ENCODE results near the gene CFAP97D2. TPM values are rescaled to one million over a fixed set of nuclear protein-coding genes. Genes with fewer than 3 reads are reported as not detected.
"Not testable (repeated sequence)": the region's sequence is repeated elsewhere in the genome, so short reads cannot be mapped to it uniquely, and the experiment has no call there.

Gene CFAP97D2
- total RNA-seq, 2 experiments from 2014 or later, result 0.17 TPM; not detected in 1

DNA sequence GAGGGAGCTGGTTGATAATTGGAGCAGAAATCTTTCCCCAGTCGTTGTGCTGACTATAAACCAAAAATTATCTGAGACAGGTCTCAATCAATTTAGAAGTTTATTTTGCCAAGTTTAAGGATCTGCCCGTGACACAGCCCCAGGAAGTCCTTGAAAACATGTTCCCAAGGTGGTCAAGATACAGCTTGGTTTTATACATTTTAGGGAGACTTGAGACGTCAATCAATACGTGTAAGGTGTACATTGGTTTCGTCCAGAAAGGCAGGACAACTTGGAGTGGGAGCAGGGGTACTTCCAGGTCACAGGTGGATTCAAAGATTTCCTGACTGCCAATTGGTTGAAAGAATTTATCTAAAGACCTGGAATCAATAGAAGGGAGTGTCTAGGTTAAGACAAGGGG is 17.6 kb downstream of the CFAP97D2 start:
- no peak overlapping the region for H3K4me3 Mint-ChIP-seq

DNA sequence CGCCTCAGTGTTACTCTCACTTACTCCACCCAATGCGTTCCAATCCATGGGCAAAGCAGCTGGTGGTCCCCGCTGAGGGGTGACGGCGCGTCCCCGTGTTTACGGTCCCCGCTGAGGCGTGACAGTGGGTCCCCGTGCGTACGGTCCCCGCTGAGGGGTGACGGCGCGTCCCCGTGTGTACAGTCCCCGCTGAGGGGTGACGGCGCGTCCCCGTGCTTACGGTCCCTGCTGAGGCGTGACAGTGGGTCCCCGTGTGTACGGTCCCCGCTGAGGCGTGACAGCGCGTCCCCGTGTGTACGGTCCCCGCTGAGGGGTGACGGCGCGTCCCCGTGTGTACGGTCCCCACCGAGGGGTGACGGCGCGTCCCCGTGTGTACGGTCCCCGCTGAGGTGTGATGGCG is 19.5 kb downstream of the CFAP97D2 start:
- H3K4me1 Mint-ChIP-seq (ENCODE audit: low read depth), result peaks cover 26% of the 10 kb centered on the region
- no peaks in the 10 kb centered on the region for H3K9me3 Mint-ChIP-seq
- intact Hi-C loops (cut with micrococcal nuclease), result no loop called here
- CTCF ChIA-PET, result no interaction called here
- H3K27ac Mint-ChIP-seq, result no peak overlapping the region
- DNase-seq, result no peak
- no peaks in the 10 kb centered on the region for H3K27me3 Mint-ChIP-seq (ENCODE audit: low read depth)
- H3K4me3 Mint-ChIP-seq, result no peak overlapping the region
- no peaks in the 10 kb centered on the region for H3K36me3 Mint-ChIP-seq (ENCODE audit: low read depth)

More for the DNA sequence above, 17.6 kb downstream of the CFAP97D2 start:
- H3K27me3 Mint-ChIP-seq (ENCODE audit: low read depth), result no peaks in the 10 kb centered on the region
- no peak overlapping the region for H3K27ac Mint-ChIP-seq
- CTCF ChIA-PET, result interaction anchor here (1.1 kb wide), 1 partner anchor 9 kb away, joined by 3 read pairs; no protein-coding TSS in a partner anchor
- intact Hi-C loops (cut with micrococcal nuclease), result no loop called here
- H3K36me3 Mint-ChIP-seq (ENCODE audit: low read depth), result no peaks in the 10 kb centered on the region
- H3K9me3 Mint-ChIP-seq, result peaks cover 1% of the 10 kb centered on the region
- no peak for DNase-seq
- H3K4me1 Mint-ChIP-seq (ENCODE audit: low read depth), result peaks cover 14% of the 10 kb centered on the region

DNA sequence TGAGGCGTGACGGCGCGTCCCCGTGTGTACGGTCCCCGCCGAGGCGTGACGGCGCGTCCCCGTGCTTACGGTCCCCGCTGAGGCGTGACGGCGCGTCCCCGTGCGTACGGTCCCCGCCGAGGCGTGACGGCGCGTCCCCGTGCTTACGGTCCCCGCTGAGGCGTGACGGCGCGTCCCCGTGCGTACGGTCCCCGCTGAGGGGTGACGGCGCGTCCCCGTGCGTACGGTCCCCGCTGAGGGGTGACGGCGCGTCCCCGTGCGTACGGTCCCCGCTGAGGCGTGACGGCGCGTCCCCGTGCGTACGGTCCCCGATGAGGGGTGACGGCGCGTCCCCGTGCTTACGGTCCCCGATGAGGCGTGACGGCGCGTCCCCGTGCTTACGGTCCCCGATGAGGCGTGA is 20.5 kb downstream of the CFAP97D2 start:
- H3K4me3 Mint-ChIP-seq; DNase-seq; H3K27ac Mint-ChIP-seq; H3K9me3 Mint-ChIP-seq; H3K27me3 Mint-ChIP-seq (ENCODE audit: low read depth); H3K36me3 Mint-ChIP-seq (ENCODE audit: low read depth); CTCF ChIA-PET; intact Hi-C loops (cut with micrococcal nuclease): not testable (repeated sequence)
- H3K4me1 Mint-ChIP-seq (ENCODE audit: low read depth), result peaks cover 30% of the 10 kb centered on the region

DNA sequence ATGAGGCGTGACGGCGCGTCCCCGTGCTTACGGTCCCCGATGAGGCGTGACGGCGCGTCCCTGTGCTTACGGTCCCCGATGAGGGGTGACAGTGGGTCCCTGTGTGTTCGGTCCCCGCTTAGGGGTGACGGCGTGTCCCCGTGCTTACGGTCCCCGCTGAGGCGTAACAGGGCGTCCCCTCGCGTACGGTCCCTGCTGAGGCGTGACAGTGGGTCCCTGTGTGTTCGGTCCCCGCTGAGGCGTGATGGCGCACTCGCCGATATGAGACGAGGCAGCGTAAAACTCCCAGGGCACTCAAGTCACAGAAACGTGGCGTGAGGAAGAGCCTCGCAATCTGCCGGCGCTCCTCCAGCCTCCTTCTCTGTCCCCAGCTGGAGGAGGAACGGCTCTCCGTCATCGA is 20.9 kb downstream of the CFAP97D2 start:
- intact Hi-C loops (cut with micrococcal nuclease), result no loop called here
- no peaks in the 10 kb centered on the region for H3K27me3 Mint-ChIP-seq (ENCODE audit: low read depth)
- no peak overlapping the region for H3K27ac Mint-ChIP-seq
- peaks cover 30% of the 10 kb centered on the region for H3K4me1 Mint-ChIP-seq (ENCODE audit: low read depth)
- no peaks in the 10 kb centered on the region for H3K36me3 Mint-ChIP-seq (ENCODE audit: low read depth)
- DNase-seq, result no peak
- CTCF ChIA-PET, result interaction anchor here (0.7 kb wide), 1 partner anchor 31 kb away, joined by 3 read pairs; no protein-coding TSS in a partner anchor
- no peaks in the 10 kb centered on the region for H3K9me3 Mint-ChIP-seq
- H3K4me3 Mint-ChIP-seq, result no peak overlapping the region

DNA sequence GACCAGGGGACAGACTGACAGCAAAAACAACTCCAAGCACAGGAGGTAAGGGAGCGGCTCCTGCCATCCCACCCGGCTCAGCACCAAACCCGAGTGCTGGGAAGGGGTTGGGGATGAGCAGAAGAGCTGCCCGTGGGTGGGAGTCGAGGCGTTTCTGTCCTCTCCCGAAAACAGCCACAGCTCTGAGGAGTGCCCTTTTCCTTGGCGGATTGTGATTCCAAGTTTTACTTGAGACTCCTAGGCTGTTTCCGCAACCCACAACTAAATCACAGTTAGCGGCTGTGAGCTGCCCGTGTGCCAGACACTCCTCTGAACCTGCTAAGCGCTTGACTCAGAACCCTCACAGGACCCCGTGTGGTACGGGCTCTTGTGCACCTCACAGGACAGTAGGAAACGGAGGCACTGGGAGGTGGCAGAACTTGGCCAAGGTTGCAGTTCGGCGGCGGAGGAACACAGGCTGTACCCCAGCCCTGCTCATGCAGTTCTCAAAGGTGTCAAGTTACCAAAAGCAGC is 21.4 kb downstream of the CFAP97D2 start:
- Mint-ChIP-seq H3K27me3 (ENCODE audit: low read depth) (no peaks in the 10 kb centered on the region), H3K9me3 (no peaks in the 10 kb centered on the region), H3K4me1 (ENCODE audit: low read depth) (peaks cover 27% of the 10 kb centered on the region), H3K4me3 (no peak overlapping the region), H3K27ac (no peak overlapping the region), H3K36me3 (ENCODE audit: low read depth) (no peaks in the 10 kb centered on the region)
- intact Hi-C loops (cut with micrococcal nuclease), result no loop called here
- CTCF ChIA-PET, result interaction anchor here (0.7 kb wide), 1 partner anchor 31 kb away, joined by 3 read pairs; no protein-coding TSS in a partner anchor
- no peak for DNase-seq

DNA sequence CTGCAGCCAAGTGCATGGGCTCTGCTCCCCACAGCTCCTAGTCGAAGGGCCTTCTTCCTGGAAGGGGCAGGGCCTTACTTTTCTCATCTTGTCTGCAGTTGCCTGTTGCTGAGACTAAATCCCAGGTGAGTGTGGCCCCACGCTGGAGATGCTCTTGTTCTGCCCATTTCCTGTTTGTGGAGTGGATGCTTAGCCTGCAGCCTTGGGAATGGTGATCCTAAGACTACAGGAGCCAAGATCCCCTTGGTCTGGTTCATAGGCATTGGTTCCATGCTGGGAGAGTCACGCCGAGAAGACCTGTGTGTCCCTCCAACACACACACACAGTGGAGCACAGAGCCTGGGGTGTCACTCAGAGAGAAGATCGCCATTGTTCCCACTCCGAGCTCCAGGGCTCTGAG is 23.5 kb downstream of the CFAP97D2 start:
- no peak overlapping the region for H3K27ac Mint-ChIP-seq
- H3K4me1 Mint-ChIP-seq (ENCODE audit: low read depth), result peaks cover 29% of the 10 kb centered on the region
- no peak overlapping the region for H3K4me3 Mint-ChIP-seq
- no peaks in the 10 kb centered on the region for H3K27me3 Mint-ChIP-seq (ENCODE audit: low read depth)
- H3K9me3 Mint-ChIP-seq, result peaks cover 7% of the 10 kb centered on the region
- intact Hi-C loops (cut with micrococcal nuclease), result no loop called here
- CTCF ChIA-PET, result interaction anchor here (1.0 kb wide), 1 partner anchor 23 kb away, joined by 4 read pairs; no protein-coding TSS in a partner anchor
- no peak for DNase-seq
- H3K36me3 Mint-ChIP-seq (ENCODE audit: low read depth), result no peaks in the 10 kb centered on the region

DNA sequence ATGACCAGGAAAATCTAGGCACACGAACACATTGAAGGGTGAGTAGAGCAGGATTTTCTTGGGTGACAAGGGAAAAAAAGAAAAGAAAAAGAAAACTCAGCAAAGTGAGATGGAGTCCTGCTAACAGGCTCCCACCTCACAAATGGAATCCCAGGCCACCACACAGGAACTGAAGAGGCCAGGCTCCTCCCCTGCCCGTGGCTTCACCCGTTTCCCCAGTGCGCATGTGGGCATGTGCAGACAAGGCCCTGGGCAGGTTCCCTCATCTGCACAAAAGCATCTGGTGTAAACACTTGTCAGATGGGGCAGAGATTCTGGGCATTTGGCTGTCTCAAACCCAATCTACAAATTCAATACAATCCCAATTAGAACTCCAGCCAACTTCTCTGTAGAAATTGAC is 24.5 kb downstream of the CFAP97D2 start:
- no peak overlapping the region for H3K4me3 Mint-ChIP-seq
- CTCF ChIA-PET, result no interaction called here
- no peaks in the 10 kb centered on the region for H3K36me3 Mint-ChIP-seq (ENCODE audit: low read depth)
- DNase-seq, result peak; percentile 46
- no peaks in the 10 kb centered on the region for H3K27me3 Mint-ChIP-seq (ENCODE audit: low read depth)
- intact Hi-C loops (cut with micrococcal nuclease), result no loop called here
- peaks cover 29% of the 10 kb centered on the region for H3K4me1 Mint-ChIP-seq (ENCODE audit: low read depth)
- no peak overlapping the region for H3K27ac Mint-ChIP-seq
- peaks cover 8% of the 10 kb centered on the region for H3K9me3 Mint-ChIP-seq

DNA sequence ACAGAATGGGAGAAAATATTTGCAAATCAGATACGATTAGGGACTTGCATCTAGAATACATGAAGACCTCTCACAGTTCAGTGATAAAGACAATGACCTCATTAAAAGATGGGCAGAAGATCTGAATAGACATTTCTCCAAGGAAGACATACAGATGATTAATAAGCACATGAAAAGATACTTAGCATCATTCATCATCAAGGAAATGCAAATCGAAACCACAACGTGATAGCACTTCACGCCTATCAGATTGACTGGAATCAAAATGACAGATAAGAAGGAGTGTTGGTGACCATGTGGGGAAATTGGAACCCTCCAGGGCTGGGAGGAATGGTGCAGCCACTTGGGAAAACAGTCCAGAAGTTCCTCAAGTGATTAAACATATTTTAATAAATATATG is 25.8 kb downstream of the CFAP97D2 start:
- CTCF ChIA-PET, result no interaction called here
- H3K9me3 Mint-ChIP-seq, result peaks cover 8% of the 10 kb centered on the region
- peak; percentile 22 for DNase-seq
- H3K27me3 Mint-ChIP-seq (ENCODE audit: low read depth), result no peaks in the 10 kb centered on the region
- H3K4me1 Mint-ChIP-seq (ENCODE audit: low read depth), result peaks cover 29% of the 10 kb centered on the region
- no peak overlapping the region for H3K4me3 Mint-ChIP-seq
- H3K36me3 Mint-ChIP-seq (ENCODE audit: low read depth), result no peaks in the 10 kb centered on the region
- intact Hi-C loops (cut with micrococcal nuclease), result no loop called here
- H3K27ac Mint-ChIP-seq, result no peak overlapping the region

DNA sequence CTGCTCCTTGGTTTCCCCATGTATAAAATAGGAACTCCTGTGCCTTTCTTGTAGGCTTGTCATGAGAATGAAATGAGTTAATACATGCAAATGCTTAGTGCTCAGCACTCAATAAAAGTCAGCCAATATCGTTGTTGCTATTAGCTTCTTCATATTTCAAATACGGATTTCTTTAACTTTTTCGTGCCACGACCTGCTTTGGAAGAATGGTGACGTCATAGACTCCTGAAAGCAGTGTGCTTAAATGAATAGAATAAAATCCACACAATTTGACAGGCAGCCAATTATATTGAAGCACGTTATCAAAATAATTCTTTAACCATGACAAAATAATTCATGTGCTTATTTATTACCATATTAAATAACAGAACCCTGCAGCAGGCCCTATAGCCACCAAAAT is 29.1 kb downstream of the CFAP97D2 start:
- CTCF ChIA-PET, result interaction anchor here (1.4 kb wide), 1 partner anchor 15 kb away, joined by 3 read pairs; no protein-coding TSS in a partner anchor
- DNase-seq, result no peak
- H3K36me3 Mint-ChIP-seq (ENCODE audit: low read depth), result no peaks in the 10 kb centered on the region

DNA sequence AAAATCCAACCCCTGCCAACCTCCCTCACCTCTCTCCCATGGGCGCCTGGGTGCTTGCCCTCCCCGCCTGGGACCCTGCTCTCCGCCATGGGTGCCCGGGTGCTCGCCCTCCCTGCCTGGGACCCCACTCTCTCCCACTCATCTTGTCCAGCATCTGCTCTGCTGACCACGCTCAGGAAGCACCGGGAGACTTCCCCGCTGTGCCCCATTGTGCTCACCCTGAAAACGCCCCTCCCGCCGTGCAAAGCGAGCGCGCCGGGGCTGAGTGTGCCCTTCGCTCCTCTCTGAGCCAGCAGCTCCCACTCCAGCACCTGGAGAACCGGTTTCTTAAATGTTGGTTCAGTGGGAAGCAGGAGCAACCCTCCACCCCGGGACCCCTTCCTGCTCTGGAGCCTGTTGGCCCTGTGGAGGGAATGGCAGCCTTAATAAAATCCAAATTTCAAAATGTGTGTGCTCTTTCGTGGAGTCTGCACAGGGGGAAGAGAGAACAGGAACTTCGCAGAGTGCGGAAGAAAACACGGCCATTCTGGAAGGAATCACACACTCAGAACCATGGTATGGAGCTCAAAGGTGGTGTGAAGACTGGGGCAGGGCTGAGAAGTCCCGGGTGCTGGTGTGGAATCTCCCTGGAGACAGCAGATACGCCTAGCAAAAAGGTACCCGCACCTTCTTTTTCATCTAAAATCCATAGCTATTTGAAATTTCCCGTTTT is 32.5 kb downstream of the CFAP97D2 start:
- peak overlapping the region; percentile 12 for H3K4me3 Mint-ChIP-seq
- H3K9me3 Mint-ChIP-seq, result peaks cover 8% of the 10 kb centered on the region
- H3K4me1 Mint-ChIP-seq (ENCODE audit: low read depth), result peaks cover 17% of the 10 kb centered on the region
- CTCF ChIA-PET, result no interaction called here
- intact Hi-C loops (cut with micrococcal nuclease), result no loop called here
- no peak for DNase-seq
- no peaks in the 10 kb centered on the region for H3K36me3 Mint-ChIP-seq (ENCODE audit: low read depth)
- no peaks in the 10 kb centered on the region for H3K27me3 Mint-ChIP-seq (ENCODE audit: low read depth)
- no peak overlapping the region for H3K27ac Mint-ChIP-seq

More for the DNA sequence above, 29.1 kb downstream of the CFAP97D2 start:
- Mint-ChIP-seq H3K4me1 (ENCODE audit: low read depth) (peaks cover 33% of the 10 kb centered on the region), H3K27ac (no peak overlapping the region), H3K27me3 (ENCODE audit: low read depth) (no peaks in the 10 kb centered on the region), H3K4me3 (no peak overlapping the region), H3K9me3 (peaks cover 8% of the 10 kb centered on the region)
- intact Hi-C loops (cut with micrococcal nuclease), result no loop called here

DNA sequence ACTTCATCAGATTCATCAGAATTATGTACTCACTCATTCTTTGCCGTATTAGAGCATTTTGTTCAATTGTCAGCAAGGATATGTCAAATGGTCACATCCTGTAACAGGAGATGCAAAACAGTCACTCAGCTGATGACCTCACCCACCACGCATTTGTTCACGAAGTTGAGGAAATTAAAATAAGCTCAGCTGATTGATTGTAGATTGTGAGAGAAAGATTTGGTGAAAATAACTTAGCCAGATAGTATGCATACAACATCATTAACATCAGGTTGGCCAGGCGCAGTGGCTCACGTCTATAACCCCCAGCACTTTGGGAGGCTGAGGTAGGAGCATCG is 33.1 kb downstream of the CFAP97D2 start:
- H3K4me1 Mint-ChIP-seq (ENCODE audit: low read depth), result peaks cover 17% of the 10 kb centered on the region
- no peaks in the 10 kb centered on the region for H3K27me3 Mint-ChIP-seq (ENCODE audit: low read depth)
- CTCF ChIA-PET, result interaction anchor here (0.7 kb wide), 1 partner anchor 251 kb away, joined by 4 read pairs; no protein-coding TSS in a partner anchor
- no peak overlapping the region for H3K27ac Mint-ChIP-seq
- no peak overlapping the region for H3K4me3 Mint-ChIP-seq
- intact Hi-C loops (cut with micrococcal nuclease), result no loop called here
- DNase-seq, result peak; percentile 42
- H3K36me3 Mint-ChIP-seq (ENCODE audit: low read depth), result no peaks in the 10 kb centered on the region
- H3K9me3 Mint-ChIP-seq, result peaks cover 6% of the 10 kb centered on the region

DNA sequence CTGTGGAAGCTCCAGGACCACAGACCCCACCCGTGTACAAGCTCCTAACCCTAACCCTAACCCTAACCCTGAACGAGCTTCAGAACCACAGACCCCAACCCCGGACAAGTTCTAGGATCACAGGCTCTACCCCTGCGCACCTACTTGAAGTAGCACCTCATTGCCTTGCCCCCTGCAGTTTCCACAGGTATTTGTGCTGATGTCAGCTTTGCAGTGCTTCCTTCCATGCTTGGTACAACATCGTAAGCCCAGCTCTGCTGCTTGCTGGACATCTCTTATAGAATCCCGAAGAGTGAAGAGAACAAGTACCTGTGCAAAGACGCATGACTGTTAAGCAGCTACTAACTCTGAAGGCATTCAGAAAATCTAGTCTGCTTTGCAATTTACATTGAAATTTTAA is 34.9 kb downstream of the CFAP97D2 start:
- CTCF ChIA-PET, result interaction anchor here (0.9 to 2.1 kb wide), 3 partner anchors 12 to 122 kb away, joined by 3 to 10 read pairs (median 4); no protein-coding TSS in a partner anchor
- intact Hi-C loops (cut with micrococcal nuclease), result no loop called here
- Mint-ChIP-seq H3K9me3 (no peaks in the 10 kb centered on the region), H3K36me3 (ENCODE audit: low read depth) (no peaks in the 10 kb centered on the region), H3K4me3 (no peak overlapping the region), H3K27ac (no peak overlapping the region), H3K27me3 (ENCODE audit: low read depth) (no peaks in the 10 kb centered on the region), H3K4me1 (ENCODE audit: low read depth) (peaks cover 28% of the 10 kb centered on the region)
- DNase-seq, result no peak

DNA sequence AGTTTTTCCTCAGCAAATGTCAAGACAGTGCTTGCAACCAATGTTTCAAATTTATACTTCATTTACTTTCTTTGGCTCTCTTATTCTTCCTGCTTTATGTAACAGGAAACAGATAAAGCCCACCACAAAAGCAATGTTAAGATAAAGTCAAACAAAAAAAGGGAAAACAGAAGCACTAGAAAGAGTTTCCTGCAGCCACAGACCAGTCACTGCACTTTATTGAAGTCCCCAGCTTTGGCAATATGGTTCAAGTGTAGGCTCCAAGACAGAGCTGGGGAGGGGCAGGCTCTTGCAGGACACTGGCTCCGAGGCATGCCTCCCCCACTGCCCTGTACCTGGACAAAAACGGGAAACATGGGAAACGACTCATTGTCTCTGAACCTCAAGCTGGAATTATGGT is 40.3 kb downstream of the CFAP97D2 start:
- intact Hi-C loops (cut with micrococcal nuclease), result no loop called here
- H3K27me3 Mint-ChIP-seq (ENCODE audit: low read depth), result no peaks in the 10 kb centered on the region
- H3K4me1 Mint-ChIP-seq (ENCODE audit: low read depth), result peaks cover 60% of the 10 kb centered on the region

More for the DNA sequence above, 40.3 kb downstream of the CFAP97D2 start:
- H3K36me3 Mint-ChIP-seq (ENCODE audit: low read depth), result no peaks in the 10 kb centered on the region
- H3K27ac Mint-ChIP-seq, result no peak overlapping the region
- no peak overlapping the region for H3K4me3 Mint-ChIP-seq
- H3K9me3 Mint-ChIP-seq, result no peaks in the 10 kb centered on the region
- no peak for DNase-seq
- CTCF ChIA-PET, result no interaction called here

Measured in activated naive CD4-positive, alpha-beta T cell treated with anti-CD3 and anti-CD28 coated beads for 36 hours (primary cell).